Embryonic facial prominence (tissue), 1 donor: Measurements from ENCODE around the gene OR11H6.
"Not testable (repeated sequence)": the region's sequence is repeated elsewhere in the genome, so short reads cannot be mapped to it uniquely, and the experiment has no call there.

Experiments
- DNase-seq: peaks from one replicate; pipeline ENCODE4 v3.0.0-alpha.2; 2016; ENCODE audit errors: extremely low spot score

Gene OR11H6, protein sequence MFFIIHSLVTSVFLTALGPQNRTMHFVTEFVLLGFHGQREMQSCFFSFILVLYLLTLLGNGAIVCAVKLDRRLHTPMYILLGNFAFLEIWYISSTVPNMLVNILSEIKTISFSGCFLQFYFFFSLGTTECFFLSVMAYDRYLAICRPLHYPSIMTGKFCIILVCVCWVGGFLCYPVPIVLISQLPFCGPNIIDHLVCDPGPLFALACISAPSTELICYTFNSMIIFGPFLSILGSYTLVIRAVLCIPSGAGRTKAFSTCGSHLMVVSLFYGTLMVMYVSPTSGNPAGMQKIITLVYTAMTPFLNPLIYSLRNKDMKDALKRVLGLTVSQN

DNA sequence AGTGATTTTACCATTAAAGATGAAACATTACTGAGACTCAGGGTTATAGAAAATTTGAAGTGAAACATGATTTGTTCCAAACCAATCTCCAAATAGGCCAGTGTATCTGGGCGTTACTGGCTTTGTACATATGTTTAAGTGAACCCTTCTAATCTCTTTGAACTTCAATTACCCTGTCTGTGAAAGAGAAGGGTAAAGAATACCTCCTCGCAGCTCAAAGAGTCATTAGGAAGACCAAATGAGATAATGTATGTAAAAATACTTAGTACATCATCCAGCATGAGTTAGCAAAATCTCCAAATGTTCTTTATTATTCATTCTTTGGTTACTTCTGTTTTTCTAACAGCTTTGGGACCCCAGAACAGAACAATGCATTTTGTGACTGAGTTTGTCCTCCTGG, at the start of gene OR11H6:
OR11H6 (plus strand) TSS at position 301 of the 400 bp plus-strand sequence; CDS start at position 301, 0 bp downstream.
- DNase-seq, result no peak

DNA sequence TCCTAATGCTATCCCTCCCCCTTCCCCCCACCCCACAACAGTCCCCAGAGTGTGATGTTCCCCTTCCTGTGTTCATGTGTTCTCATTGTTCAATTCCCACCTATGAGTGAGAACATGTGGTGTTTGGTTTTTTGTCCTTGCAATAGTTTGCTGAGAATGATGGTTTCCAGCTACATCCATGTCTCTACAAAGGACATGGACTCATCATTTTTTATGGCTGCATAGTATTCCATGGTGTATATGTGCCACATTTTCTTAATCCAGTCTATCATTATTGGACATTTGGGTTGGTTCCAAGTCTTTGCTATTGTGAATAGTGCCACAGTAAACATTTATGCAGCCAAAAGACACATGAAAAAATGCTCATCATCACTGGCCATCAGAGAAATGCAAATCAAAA, 49.3 kb upstream of the OR11H6 start:
- DNase-seq, result not testable (repeated sequence)

DNA sequence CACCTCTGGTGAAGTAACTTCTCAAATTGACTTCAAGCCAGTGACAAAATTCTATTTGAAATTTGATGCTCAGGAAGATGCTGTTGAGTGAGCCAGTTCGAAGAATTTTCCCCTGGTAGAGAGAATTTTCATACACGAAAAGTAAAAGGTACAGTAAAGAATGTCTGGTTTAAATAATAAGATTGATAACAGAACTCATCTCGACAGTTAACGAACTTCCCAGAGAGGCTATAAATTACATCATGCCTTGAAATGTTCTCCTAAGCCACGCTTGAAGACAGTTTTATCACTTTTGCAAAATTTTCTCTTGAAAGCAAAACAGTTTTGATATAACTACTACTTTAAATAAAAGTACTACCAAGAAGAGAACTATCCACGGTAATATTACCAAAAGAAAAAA, 47.2 kb upstream of the OR11H6 start:
- no peak for DNase-seq

DNA sequence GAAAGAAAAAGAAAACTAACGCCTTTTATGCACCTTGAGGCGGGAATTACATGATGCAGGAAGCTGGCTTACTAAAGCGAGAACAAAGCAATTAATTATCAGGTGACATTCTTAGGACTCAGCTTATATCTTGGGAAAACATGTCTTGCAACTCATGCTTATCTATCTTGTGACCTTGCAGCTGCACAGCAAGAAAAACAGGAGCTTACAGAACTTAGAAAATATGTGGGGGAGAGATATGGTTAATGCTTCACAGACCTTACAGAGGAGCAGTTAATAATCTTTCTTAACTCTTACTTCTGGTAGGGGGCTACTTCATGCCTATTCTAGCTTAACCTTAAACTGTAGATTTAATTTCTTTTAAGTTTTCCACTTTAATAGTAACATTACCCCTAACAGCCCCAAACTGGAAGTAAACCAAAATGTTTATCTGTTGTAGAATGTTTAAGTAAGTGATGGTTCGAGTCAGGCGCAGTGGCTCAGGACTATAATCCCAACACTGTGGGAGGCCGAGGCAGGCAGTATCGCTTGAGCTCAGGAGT, 46.0 kb upstream of the OR11H6 start:
- DNase-seq, result no peak

DNA sequence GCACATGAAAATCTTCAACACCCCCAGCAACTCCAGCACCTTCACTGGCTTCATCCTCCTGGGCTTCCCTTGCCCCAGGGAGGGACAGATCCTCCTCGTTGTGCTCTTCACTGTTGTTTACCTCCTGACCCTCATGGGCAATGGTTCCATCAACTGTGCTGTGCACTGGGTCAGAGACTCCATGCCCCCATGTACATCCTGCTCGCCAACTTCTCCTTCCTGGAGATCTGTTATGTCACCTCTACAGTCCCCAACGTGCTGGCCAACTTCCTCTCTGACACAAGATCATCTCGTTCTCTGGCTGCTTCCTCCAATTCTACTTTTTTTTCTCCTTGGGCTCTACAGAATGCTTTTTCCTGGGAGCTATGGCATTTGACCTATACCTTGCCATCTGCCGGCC, 44.3 kb upstream of the OR11H6 start:
- DNase-seq, result no peak

DNA sequence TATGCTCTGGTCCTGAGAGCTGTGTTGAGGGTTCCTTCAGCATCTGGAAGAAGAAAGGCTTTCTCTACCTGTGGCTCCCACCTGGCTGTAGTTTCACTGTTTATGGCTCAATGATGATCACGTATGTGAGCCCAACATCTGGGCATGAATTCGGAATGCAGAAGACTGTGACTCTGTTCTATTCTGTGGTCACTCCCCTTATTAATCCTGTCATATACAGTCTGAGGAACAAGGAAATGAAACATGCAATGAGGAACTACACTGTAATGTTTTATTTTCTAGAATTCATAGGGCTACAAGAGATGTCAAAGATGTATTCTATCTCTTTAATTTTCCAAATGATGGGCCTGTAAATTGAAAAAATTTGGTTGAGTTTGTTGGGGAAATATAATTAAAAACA, 43.6 kb upstream of the OR11H6 start:
- DNase-seq, result no peak

DNA sequence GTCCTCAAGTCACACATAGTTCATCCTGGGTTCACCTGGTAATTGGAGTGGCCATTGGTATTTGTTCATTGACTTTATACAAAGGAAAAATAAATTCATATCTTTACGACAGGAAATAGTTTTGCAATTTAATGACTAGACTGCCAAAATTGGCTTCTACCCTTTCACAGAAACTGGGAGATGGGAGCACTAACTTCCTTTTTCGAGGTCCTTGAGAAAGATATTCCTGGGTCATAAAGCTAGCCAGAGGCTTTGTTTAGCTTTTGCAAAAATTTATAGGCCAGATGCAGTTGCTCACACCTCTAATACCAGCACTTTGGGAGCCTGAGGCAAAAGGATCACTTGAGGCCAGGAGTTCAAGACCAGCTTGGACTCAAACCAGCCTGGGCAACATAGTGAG, 43.0 kb upstream of the OR11H6 start:
- DNase-seq, result no peak

DNA sequence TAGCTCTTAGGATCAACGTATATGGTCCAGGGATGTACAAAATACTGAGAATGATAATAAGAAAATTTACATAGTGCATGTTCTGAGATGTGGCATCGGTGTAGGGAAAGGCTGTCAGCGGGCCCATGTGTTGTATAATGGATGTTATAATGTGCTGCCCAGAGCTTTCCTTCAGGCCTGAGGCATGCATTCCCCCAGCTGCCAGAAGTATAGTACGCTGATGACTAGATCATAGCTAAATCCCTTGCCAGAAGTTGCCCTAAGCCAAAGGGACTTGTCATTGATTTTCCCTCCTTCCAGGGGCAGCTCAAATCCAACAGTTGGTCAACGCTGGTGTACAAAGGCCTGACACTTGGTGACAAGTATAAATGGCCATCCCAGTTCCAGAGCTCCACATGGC, 39.3 kb upstream of the OR11H6 start:
- no peak for DNase-seq

DNA sequence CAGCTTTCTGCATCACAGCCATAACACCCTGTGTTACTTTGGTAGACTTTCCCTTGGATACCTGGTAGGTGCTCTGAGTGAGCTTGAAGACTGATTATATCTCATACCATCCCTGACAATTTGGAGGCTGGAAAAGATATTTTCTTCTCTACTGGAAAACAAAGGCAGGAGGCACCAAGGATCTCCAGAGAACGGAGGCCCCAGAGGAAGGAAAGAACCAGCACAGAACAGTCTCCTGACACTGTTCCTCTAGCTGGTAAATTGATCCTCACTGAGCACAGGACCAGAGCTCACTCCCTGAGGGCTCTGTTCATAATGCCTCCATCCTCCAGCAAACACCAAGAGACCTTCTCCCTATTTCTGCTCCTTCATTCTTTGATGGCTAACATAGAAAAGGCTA, 32.9 kb upstream of the OR11H6 start, which contains the start of gene OR11G2:
OR11G2 (plus strand) TSS at position 301 of the 400 bp plus-strand sequence. CDS start 6,542 bp downstream, outside the sequence.
- no peak for DNase-seq

DNA sequence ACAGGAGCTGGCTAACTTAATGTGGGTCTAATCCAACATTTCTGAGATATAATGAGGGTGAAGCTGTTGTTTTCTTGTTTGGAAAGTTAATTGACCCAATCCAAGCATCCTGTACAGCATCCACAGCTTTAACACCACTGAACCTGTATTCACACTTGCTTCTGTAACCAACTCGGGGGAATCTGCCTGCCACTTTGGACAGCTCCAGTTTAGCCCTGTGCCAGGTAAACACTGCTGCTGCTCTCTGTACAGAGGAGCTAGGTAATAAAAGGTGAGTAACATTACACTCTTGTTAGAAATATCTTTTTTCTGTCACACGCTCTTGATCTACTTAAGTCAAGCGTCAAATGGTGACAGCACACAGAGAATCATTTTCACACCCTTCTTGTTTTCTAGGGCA, 32.1 kb upstream of the OR11H6 start:
- no peak for DNase-seq

DNA sequence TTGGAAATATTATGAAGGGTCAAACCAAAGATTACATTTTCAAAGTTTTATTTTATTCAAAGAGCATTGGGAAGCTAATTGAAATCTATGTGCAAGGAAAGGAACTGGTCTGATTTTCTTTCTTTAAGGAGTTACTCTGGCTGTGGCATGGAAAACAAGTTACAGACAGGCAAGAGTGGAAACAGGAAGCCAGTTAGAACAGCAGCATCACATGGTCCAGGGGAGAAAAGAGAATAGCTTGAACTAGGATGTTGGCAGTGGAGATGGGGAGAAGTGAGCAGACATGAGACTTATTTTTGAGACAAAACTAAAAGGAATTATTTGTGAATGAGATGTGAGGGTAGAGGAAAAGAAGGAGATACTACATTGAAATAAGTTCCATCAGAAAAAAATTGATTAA, 29.4 kb upstream of the OR11H6 start:
- no peak for DNase-seq

DNA sequence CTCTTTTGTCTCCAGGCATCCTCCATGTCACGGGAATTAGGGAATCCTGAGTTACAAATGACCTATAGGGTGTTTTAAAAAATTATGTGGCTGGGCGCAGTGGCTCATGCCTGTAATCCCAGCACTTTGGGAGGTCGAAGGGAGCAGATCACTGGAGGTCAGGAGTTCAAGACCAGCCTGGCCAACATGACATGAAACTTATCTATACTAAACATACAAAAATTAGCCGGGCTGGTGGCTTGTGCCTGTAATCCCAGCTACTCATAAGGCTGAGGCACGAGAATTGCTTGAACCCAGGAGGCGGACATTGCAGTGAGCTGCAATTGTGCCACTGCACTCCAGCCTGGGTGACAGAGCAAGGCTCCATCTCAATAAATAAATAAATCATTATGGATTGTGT, 28.3 kb upstream of the OR11H6 start:
- not testable (repeated sequence) for DNase-seq

DNA sequence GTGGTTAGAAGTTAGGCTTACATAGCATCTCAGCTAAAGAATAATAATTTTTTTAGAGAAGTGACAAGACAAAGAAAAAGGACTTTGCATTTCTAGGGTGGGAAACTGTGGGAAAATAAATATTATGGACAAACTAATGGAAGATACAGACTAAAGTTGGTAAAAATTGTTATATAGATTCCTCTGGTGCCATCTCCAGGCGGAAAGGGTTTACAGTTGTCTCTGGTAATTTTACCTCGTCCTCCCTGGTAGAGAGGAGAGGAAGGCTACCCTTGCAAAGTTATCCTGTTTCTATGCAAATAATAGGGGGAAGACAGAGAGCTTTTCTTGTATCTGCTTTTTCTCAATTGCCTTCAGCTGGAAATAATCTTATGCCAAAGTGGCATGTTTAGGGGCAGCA, 27.6 kb upstream of the OR11H6 start:
- no peak for DNase-seq

DNA sequence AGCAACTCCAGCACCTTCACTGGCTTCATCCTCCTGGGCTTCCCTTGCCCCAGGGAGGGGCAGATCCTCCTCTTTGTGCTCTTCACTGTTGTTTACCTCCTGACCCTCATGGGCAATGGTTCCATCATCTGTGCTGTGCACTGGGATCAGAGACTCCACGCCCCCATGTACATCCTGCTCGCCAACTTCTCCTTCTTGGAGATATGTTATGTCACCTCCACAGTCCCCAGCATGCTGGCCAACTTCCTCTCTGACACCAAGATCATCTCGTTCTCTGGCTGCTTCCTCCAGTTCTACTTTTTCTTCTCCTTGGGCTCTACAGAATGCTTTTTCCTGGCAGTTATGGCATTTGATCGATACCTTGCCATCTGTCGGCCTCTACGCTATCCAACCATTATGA, 26.1 kb upstream of the OR11H6 start:
- no peak for DNase-seq

DNA sequence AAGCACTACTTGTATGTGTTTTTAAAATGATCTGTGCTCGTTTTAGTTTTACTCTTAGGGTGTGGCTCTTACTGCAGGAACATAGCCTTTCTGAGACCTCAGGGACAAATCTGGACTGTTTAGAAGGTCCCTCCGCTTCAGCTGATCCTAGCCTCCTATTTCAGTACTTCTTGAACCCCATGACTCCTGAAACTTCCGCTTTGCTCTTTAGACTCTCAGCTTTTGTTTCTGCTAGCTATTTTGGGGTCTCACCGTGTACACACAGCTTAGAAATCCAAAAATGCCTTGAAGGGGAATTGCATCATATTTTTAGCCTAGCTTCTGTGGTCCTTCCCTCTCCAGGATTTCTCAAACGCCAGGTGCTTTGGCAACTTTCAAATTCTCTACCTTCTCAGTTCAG, 24.5 kb upstream of the OR11H6 start:
- no peak for DNase-seq

DNA sequence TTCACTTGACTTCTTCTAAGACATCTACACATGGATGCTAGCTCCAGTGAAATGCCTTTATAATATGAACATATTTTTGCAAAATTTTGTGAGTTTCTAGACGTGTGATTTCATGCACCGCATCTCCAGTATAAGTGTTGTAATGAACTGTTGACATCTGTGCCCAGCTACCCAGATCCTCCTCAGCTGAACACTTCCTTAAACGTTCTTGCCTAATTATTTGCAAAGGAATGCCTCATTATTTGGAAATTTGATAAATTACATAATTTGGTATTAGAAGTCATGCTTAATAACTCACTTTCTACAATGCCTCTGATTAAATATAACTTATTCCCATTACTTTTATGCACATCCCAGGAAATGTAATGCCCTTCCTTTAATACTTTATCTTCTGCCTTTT, 18.8 kb upstream of the OR11H6 start:
- no peak for DNase-seq

DNA sequence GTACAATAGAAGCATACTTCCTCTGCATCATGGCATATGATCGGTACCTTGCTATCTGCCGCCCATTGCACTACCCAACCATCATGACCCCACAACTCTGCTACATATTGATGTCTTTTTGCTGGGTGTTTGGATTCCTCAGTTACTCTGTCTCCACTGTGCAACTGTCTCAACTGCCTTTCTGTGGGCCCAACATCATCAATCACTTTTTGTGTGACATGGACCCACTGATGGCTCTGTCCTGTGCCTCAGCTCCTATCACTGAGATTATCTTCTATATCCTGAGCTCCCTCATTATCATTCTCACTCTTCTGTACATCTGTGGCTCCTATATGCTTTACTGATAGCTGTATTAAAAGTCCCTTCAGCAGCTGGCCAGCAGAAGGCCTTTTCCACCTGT, 13.9 kb upstream of the OR11H6 start:
- DNase-seq, result no peak

DNA sequence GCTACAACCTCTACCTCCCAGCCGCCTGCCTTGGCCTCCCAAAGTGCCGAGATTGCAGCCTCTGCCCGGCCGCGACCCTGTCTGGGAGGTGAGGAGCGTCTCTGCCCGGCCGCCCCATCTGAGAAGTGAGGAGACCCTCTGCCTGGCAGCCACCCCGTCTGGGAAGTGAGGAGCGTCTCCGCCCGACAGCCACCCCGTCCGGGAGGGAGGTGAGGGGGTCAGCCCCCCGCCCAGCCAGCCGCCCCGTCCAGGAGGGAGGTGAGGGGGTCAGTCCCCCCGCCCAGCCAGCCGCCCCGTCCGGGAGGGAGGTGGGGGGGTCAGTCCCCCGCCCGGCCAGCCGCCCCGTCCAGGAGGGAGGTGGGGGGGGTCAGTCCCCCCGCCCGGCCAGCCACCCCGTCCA, 11.1 kb upstream of the OR11H6 start:
- not testable (repeated sequence) for DNase-seq

DNA sequence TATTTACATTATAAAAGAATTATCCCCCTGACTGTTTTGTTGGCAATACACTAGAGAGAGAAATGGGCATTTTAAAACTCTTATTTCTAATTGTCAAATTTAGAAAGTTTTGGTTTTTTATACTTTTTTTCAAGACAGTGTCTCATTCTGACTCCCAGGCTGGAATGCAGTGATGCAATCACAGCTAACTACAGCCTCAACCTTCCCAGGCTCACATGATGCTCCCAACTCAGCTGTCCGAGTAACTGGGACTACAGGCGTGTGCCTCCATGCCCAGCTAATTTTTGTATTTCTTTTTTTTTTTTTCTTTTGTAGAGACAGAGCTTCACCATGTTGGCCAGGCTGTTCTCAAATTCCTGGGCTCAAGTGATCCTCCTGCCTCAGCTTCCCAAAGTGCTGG, 8.3 kb upstream of the OR11H6 start:
- no peak for DNase-seq

DNA sequence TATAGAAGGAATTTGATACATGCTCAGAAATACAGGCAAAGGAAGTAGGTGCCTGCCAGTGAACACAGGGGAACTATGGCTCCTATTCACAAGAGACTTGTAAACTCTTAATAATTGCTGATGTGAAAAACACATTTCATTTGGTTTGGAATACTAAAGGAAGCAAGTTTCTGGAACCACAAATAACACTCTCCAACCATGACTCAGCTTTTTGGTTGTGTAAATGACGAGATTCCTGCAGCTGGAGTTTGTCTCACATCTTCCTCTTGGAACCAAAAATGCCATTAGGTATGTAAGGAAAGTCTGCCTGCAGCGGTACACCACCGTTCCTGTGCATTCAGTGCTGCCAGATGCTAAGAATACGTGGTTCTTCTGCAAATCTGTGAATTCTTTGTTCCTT, 4.5 kb upstream of the OR11H6 start:
- DNase-seq, result no peak

DNA sequence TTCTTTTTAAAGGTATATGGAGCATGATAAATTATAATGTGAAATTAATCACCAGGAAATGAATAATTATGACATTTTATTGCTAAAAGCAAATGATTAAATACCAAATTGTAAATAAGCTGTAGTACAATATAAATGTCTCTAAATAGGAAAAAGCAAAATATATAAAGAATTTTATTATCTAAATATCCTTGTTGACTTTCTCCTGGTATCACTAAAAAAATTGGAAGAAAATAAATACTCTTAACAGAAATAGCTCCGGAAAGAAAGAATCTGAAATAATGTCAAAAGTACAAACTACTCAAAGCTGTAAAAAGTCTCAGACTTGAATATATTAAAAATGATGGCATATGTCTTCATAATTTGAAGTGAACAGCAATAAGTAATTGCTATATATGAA, 5.2 kb downstream of the OR11H6 start, which contains the start of gene OR11H7:
OR11H7 (plus strand) TSS at position 301 of the 400 bp plus-strand sequence.
- no peak for DNase-seq

DNA sequence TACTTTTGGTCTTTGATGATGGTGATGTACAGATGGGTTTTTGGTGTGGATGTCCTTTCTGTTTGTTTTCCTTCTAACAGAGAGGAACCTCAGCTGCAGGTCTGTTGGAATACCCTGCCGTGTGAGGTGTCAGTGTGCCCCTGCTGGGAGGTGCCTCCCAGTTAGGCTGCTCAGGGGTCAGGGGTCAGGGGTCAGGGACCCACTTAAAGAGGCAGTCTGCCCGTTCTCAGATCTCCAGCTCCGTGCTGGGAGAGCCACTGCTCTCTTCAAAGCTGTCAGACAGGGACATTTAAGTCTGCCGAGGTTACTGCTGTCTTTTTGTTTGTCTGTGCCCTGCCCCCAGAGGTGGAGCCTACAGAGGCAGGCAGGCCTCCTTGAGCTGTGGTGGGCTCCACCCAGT, 11.9 kb downstream of the OR11H6 start:
- not testable (repeated sequence) for DNase-seq

DNA sequence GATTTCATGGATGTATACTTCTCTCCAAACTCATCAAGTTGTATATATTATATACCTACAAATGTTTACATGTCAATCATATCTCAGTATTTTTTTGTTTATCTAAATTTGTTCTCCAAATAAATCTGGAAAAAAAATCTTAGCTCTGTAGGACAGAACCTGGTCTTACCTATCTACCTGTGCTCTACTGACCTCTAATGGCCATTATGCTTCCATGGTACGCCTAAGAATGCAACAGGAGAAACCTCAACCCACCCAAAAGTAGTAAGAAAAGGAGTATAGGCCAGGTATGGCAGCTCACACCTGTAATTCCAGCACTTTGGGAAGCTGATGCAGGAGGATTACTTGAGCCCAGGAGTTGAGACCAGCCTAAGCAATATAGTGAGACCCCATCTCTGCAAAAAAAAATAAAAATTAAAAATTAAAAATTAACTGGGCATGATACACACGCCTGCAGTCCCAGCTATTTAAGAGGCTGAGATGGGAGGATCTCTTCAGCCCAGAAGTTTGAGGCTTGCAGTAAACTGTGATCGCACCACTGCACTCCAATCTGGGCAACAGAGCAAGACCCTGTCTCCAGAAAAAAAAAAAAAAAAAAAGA, 24.2 kb downstream of the OR11H6 start:
- DNase-seq, result no peak
